DMS79 treated with DMSO at 0.1 percent for 48 hours (cell line): ENCODE results near the gene CYGB.

Source experiments
- DNase-seq: peaks from one replicate; lab custom pipeline; 2025; lab: John Stamatoyannopoulos, UW

The CYGB gene

GRCh38 chr17:76500747-76501017 lies 36.8 kb downstream of the CYGB start:
- DNase-seq = no peak

- DNase-seq = no peak
These were observed 37.3 kb downstream of the CYGB start for GRCh38 chr17:76500074-76500746.

DNA sequence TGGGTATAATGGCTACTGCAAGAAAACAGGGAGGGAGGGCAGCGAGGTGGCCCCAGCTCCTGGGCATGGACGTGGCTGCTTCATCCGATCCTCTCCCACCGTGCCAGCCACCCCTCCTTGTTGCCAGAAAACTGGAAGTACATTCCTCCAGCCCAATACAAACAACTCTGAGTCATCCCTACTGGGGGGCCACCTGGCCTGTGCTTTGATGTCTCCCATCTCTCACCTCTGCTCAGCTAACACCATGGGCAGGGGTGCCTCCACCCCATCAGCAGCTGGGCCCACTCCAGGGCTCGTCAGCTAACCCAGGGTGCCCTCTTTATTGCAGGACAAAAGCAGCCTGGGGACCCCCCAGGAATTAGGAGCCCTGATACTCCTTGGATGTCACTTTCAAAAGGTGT lies 38.2 kb downstream of the CYGB start:
- no peak for DNase-seq

GRCh38 chr17:76498876-76499251 lies 38.6 kb downstream of the CYGB start:
- no peak for DNase-seq

- DNase-seq = peak; percentile 40
These were observed 39.3 kb downstream of the CYGB start for GRCh38 chr17:76497979-76498875.

DNA sequence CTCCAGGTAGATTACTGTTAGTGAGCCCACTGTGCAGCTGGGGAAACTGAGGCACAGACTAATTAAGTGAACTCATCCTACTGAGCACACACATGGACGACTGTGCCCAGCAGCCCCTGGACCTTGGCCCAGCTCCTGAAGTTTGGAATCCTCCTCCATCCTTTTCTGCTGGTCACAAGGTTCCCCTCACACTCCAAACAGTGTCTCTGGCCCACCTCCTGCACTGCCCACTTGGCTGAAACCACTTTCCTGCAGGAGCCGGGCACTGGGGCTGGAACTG lies 39.9 kb downstream of the CYGB start:
- DNase-seq = no peak

GRCh38 chr17:76496464-76496863 lies 41.0 kb downstream of the CYGB start:
- DNase-seq = no peak

- DNase-seq = no peak
These were observed 41.7 kb downstream of the CYGB start for GRCh38 chr17:76495663-76496400.

DNA sequence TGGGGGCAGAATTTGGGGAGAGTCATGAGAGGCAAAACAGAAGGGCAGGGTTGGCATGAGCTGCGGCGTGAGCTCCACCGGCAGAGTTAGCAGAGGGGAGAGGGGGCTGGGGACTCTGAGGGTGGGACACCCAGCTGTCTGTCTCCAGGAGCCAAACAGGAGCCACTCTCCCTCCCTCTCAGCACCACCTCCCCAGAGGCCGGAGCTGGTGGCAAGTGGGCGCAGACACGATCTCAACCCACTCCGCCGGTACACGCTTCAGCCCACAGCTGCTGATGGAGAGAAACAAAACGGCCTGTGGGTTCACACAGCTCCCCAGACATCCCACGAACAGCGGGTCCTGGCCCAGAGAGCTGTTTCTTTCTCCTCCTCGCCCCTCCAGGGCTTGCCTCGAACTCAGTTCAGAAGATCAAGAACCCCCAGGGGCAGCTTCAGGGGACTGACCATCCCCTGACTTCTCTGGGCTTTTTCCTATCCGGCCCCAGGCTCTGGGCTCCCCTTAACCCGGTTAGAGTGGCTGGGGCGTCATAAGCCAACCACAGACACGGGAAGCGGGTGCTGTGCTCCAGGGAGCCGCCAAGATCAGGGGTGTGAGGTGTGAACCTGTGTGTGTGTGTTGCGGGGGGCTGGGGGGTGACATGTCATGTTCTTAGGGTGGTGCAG lies 43.9 kb downstream of the CYGB start:
- DNase-seq = no peak

DNA sequence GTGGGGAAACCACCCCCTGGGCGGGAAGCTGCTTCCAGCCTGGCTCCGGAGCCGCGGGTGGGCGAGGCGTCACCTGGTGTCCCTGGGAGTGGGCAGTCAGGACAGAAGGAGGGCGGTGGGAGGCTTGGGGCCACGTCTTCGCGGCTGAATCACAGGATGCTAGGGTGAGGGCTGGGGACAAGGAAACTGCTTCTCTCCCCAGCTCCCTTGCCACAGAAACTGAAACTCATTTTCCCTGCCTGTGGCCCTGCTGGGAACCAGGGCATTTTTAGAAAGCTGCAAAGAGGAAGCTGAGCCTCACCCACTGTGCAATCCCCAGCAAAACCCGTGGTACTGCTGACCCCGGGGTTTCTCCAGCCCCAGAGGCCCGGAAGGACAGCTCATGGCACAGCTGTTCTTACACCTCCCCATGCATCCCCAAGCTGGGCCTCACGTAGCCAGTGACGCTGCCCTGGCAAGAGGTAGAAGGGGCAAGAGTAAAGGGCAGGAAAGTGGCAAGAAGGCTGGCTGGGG lies 44.5 kb downstream of the CYGB start:
- peak; percentile 1 for DNase-seq

DNA sequence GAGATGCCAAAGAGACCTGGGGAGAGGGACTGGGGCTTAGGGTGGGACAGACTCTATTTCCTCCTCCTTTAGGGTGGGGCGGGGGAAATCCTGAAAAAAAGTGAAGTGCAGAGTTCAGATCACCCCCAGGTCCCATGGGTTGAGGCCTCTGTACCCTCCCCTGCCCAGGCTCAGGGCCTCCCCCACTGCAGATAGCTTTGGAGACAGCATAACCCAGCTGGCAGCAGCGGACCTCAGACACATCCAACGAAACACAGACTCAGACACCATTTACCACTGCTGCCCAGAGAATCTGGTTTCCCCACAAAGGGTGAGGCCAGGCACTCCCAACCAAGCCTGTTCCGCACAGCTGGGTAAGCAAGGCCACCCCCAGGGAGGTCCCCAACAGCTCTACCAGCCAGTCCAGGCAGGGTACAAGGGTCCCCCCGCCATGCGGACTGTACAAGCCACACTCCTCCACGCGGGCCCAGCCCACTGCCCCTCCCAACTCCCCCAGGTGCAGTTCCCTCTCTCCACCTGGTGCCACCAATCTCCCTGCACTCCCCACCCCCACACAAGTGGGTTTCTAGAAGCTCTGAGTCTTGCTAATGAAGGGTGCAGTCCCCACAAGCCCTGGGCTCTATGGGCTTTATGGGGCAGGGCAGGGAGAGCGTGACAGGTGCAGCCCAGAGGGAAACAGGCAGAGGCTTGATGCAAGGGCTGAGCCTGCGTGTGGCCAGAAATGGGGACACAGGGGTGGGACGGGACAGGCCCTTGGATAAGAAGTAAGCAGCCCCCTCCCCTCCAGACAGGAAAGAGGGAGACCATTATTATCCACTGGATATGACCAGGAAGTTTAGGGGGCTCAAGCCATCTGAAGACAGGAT lies 45.2 kb downstream of the CYGB start:
- peak; percentile 11 for DNase-seq

- no peak for DNase-seq
These were observed 46.0 kb downstream of the CYGB start for GRCh38 chr17:76491271-76492122.

- DNase-seq = no peak
These were observed 47.3 kb downstream of the CYGB start for GRCh38 chr17:76490112-76490710.

DNA sequence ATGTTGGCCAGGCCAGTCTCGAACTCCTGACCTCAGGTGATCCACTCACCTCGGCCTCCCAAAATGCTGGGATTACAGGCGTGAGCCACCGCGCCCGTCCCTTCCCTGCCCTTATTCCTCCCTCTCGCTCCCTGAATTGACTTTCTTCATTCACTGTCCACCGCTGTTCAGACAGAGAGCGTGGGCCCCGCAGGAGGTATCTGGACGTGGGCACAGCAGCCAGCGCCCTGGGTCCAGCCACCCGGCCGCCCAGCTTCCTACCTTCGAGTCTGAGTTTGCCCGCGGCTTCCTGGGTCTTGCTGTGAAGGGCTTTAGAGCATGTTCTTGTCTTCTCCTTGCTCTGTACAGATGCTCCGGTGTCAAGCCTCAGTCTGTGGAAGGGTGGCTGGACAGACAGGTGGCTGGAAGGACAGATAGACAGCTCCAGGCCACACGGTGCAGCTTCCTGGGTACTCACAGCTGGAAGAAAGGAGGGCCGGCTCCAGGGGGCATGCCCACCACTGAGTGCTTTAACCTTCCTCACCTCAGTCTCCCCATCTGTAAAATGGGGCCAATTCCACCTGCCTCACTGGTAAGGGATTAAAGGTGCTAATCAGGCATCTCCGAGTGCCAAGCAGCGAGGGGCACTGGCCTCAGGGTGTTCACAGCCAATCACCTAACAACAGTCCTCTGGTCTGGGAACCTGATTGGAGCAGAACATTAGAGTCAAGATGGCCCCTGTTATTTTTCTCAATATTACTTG lies 49.9 kb downstream of the CYGB start:
- no peak for DNase-seq

DNA sequence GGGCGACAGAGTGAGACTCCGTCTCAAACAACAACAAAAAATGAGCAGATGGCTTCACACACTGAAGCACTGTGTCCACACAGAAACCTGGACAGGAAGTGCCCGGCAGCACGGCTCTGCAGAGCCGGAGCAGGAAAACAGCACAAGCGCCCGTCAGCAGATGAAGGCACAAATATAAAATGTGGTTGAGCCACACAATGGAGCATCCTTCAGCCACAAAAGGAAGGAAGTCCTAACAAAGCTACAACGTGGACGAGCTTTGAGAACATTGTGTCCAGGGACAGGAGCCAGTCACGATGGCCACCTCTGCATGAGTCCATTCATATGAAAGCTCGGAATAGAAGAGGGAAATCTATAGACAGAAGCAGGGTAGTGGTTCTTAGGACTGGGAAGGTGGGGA lies 51.9 kb downstream of the CYGB start:
- no peak for DNase-seq

- DNase-seq = no peak
These were observed 53.2 kb downstream of the CYGB start for GRCh38 chr17:76484228-76484725.

DNA sequence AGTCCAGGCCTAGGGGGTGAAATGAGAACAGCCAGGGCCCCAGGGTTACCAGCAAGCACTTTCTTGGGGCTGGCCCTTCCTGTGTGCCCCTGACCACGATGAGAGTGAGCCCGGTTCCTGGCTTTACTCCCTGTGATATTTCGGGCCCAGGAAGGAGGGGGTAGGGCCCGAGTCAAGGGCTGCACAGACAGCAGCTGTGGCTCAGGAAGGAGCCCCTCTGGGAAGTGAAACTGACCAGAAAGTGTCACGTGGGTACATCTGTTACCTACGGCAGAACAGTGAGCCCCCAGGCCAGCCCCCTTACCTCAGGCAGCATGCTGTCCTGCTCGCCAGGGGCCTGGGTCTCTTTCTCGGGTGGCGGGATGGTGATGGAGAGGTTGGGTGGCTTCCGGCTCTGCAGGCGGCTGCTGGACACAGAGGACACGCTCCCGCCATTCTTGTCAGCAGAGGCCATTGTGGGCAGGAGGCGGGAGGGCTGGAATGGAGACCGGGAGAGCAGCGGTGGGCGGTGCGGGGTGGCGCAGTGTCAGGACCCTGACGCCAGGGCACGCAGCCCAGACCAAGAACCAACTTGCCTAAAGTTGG lies 56.3 kb downstream of the CYGB start:
- no peak for DNase-seq

DNA sequence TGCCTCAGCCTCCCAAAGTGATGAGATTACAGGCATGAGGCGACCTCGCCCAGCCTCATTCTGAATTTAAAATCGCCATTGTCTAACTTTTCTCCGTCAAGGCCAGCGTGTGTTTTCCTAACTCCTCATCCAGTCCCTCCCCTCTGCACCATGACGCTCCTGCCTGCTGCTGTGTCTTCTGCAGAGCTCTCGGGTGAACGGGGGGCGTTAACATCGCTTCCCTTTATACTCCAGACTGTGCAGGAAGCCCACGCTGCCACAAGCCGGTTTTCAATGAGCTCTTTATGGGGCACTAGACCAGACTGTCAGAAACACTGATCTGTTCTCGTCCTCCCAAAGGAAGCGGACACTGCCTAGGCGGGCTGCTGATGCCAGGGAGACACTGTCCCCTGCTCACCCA lies 56.9 kb downstream of the CYGB start:
- DNase-seq = no peak

DNA sequence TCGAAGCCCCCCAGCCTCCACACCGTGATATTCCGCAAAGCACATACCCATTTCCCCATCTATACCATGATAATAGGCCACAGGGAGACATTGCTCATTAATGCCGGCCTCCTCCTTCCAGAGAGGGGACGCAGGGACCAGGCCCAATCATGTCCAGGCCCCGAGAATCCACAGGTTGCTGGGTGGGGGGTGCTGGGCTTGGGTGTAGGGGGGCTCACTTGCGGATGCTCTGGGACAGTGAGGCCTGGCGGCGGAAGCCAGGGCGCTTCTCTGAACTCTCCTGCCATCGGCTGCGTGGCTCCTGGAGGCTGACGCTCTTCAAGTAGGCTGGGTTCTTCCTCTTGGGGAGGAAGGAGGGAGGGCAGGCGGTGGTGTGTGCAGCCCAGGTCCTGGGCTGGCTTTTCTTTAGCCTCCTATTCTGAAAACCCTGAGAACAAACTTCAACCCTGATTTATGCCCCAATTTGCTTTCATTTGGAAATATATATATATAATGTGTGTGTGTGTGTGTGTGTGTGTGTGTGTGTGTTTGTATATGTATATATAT lies 57.9 kb downstream of the CYGB start:
- DNase-seq = no peak
